Activated T-helper 1 cell treated with anti-CD3 and anti-CD28 coated beads, Interleukin-12 subunit alpha, Interleukin-12 subunit beta, Interleukin-2, Interleukin-4 antibody, amounts not matched to agents 30 ng/mL and 10 ng/mL and 1 ng/mL, durations not matched to agents 14 hours and 24 hours and 36 hours (primary cell): Measurements from ENCODE around the gene HSD11B1L. TPM values are rescaled to one million over a fixed set of nuclear protein-coding genes. Genes with fewer than 3 reads are reported as not detected.

Experiments used
- DNase-seq: peaks from one replicate; pipeline ENCODE4 v3.0.0; 2021; ENCODE audit warnings: low spot score
- H3K27ac Mint-ChIP-seq: one replicate; pipeline ENCODE4 v1.8.0; 2021; ENCODE audit warnings: mild to moderate bottlenecking, mixed read lengths
- H3K27me3 Mint-ChIP-seq: one replicate; pipeline ENCODE4 v1.8.0; 2022; ENCODE audit warnings: mild to moderate bottlenecking, moderate library complexity, mixed read lengths; ENCODE audit not compliant: insufficient read depth
- H3K36me3 Mint-ChIP-seq: one replicate; pipeline ENCODE4 v1.8.0; 2021; ENCODE audit warnings: low read depth, mixed read lengths
- H3K4me1 Mint-ChIP-seq: one replicate; pipeline ENCODE4 v1.8.0; 2021; ENCODE audit warnings: low read depth, mixed read lengths
- H3K4me3 Mint-ChIP-seq: one replicate; pipeline ENCODE4 v1.8.0; 2021; ENCODE audit warnings: mild to moderate bottlenecking, moderate library complexity, mixed read lengths
- H3K9me3 Mint-ChIP-seq: one replicate; pipeline ENCODE4 v1.8.0; 2021; ENCODE audit warnings: mixed read lengths
- intact Hi-C: fragments of 100-400 bp; cut with micrococcal nuclease; formaldehyde crosslinking; loops from one replicate; pipeline ENCODE4 v1.15.1; 2024
- total RNA-seq: library from RNA; stranded (reverse); gene quantifications from 2 replicates; pipeline ENCODE4 v1.2.3, GENCODE V29; 2022

Gene HSD11B1L
- total RNA-seq, 1 donor from 2014 or later = 1.9 TPM

DNA sequence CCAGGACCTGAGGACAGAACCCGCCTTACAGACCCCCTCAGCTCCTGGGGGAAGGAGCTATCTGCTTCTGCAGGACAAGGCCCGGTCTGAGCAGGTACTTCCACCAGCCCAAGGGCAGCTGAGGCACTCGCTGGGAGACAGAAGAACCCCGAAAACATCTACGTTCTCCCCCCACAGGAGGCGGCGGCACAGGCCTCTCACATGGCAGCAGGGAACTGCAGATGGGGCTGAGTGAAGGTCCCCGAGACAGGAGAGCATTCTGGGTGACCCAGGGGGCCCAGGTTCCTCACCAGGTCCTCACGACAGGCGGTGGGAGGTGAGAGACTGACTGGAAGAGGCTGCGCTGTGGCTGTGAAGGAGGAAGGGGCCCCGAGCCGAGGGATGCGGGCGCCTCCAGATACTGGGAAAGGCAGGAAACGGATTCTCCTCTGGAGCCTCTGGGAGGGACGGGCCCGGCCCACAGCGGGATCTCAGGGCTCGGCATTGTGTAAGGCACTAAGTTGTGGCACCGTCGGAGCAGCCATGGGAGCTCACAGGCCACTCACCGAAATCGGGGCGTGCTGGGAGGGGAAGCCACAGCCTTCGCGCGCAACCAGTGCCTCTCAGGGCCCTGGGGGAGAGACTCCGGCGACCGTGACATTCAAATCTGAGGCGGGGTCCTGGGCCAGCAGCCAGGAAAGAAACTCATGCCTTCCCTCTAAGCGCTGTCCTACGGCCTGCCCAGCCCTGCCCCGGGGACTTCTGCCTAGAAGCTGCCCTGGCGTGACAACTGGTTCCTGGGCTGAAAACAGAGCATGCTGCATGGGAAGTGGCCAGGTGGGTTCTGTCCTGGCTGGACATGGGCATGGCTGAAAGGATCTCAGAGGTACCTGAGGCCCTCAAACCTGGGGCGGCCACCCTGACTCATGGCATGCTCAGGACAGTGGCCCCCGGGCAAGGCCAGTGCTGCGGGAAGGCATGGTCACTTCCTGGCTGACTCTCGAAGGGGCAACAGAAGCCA is 23.3 kb downstream of the HSD11B1L start:
- Mint-ChIP-seq H3K4me1 (no peaks in the 10 kb centered on the region), H3K36me3 (peaks cover 29% of the 10 kb centered on the region), H3K27me3 (no peaks in the 10 kb centered on the region), H3K27ac (no peak overlapping the region), H3K4me3 (no peak overlapping the region), H3K9me3 (no peaks in the 10 kb centered on the region)
- no peak for DNase-seq
- intact Hi-C loops = no loop called here

GRCh38 chr19:5705552-5705951 is 24.7 kb downstream of the HSD11B1L start:
- Mint-ChIP-seq H3K27ac (no peak overlapping the region), H3K9me3 (no peaks in the 10 kb centered on the region), H3K27me3 (no peaks in the 10 kb centered on the region), H3K36me3 (peaks cover 25% of the 10 kb centered on the region), H3K4me1 (no peaks in the 10 kb centered on the region), H3K4me3 (no peak overlapping the region)
- intact Hi-C loops = no loop called here
- no peak for DNase-seq

- Mint-ChIP-seq H3K27ac (no peak overlapping the region), H3K9me3 (no peaks in the 10 kb centered on the region), H3K4me3 (no peak overlapping the region), H3K36me3 (peaks cover 16% of the 10 kb centered on the region), H3K27me3 (no peaks in the 10 kb centered on the region), H3K4me1 (no peaks in the 10 kb centered on the region)
- no peak for DNase-seq
- intact Hi-C loops = no loop called here
Observed at GRCh38 chr19:5706876-5707573, 26.2 kb downstream of the HSD11B1L start.

DNA sequence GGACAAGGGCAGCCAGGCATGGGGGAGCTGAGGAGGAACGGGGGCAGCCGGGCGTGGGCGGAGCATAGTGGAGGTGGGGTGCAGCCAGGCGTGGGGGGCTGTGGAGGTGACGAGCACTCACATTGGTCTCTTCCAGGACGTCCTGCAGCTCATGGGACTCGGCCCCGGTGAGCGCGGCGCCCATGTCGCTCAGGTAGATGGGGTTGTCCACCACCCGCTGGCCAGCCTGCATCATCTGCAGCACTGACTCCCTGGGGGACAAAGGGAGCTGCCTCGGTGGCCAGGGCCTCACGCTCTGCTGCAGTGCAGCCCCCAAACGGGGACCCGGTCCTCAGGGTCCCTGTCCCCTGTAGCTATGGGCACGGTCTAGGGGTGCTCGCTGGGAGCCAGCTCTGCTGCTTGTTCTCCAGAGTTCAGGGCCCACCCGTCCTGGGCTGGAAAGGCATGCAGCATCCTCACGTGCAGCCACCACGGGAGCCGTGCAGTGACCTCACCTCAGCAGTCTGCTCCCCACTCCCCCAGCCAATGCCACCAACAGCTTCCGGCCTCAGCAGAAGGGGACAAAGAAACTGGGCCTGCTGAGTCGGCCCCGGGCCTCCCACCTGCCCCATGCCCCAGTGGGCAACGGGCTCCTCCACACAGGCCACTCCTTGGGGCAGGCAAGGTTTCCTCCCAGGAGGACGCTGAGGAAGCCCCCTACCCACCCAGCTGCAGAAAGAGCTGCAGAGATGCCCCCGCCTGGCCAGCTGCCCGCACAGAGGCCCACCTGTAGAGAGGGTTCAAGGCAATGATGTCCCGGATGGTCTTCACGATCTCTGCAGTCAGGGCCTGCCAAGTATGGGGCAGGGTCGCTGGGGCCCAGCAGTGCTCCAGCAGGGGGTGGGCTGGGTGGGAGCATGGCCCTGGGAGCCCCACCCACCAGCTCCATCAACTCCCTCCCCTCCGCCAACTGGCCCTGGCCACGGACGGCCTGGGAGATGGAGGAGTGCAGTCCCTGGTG is 27.0 kb downstream of the HSD11B1L start:
- Mint-ChIP-seq H3K4me1 (no peaks in the 10 kb centered on the region), H3K9me3 (no peaks in the 10 kb centered on the region), H3K27me3 (no peaks in the 10 kb centered on the region), H3K36me3 (peaks cover 20% of the 10 kb centered on the region), H3K4me3 (no peak overlapping the region), H3K27ac (no peak overlapping the region)
- no peak for DNase-seq
- intact Hi-C loops = no loop called here

GRCh38 chr19:5711025-5711424 is 30.2 kb downstream of the HSD11B1L start:
- H3K9me3 Mint-ChIP-seq = no peaks in the 10 kb centered on the region
- no peak overlapping the region for H3K27ac Mint-ChIP-seq
- H3K4me3 Mint-ChIP-seq = no peak overlapping the region
- no peak for DNase-seq
- no peaks in the 10 kb centered on the region for H3K27me3 Mint-ChIP-seq
- peaks cover 26% of the 10 kb centered on the region for H3K36me3 Mint-ChIP-seq
- intact Hi-C loops = no loop called here
- peaks cover 4% of the 10 kb centered on the region for H3K4me1 Mint-ChIP-seq

GRCh38 chr19:5711713-5712161 is 30.9 kb downstream of the HSD11B1L start:
- intact Hi-C loops = no loop called here
- Mint-ChIP-seq H3K36me3 (peaks cover 26% of the 10 kb centered on the region), H3K9me3 (no peaks in the 10 kb centered on the region), H3K27me3 (no peaks in the 10 kb centered on the region), H3K4me3 (no peak overlapping the region), H3K4me1 (peaks cover 4% of the 10 kb centered on the region), H3K27ac (no peak overlapping the region)
- no peak for DNase-seq

GRCh38 chr19:5713228-5713627 is 32.4 kb downstream of the HSD11B1L start:
- Mint-ChIP-seq H3K27me3 (no peaks in the 10 kb centered on the region), H3K27ac (no peak overlapping the region), H3K9me3 (no peaks in the 10 kb centered on the region), H3K4me3 (no peak overlapping the region), H3K4me1 (peaks cover 17% of the 10 kb centered on the region), H3K36me3 (peaks cover 29% of the 10 kb centered on the region)
- DNase-seq = no peak
- intact Hi-C loops = no loop called here

DNA sequence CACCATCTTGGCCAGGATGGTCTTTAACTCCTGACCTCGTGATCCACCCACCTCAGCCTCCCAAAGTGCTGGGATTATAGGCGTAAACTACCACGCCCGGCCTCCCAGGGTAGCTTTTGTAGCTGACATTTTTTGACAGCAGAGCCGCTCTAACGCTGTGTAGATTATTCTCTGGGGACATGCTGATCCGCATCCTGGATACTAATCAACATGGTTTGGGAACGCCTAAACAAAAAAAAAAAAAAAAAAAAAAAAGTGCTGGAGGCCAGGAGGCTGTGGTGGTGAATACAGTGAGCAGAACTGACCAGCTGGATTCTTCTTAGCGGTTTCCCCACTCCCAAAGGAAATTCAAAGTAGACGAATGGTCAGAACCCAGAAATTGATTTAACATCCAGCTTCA is 34.0 kb downstream of the HSD11B1L start:
- no peak overlapping the region for H3K4me3 Mint-ChIP-seq
- DNase-seq = no peak
- H3K27me3 Mint-ChIP-seq = peaks cover 2% of the 10 kb centered on the region
- peaks cover 35% of the 10 kb centered on the region for H3K36me3 Mint-ChIP-seq
- intact Hi-C loops = no loop called here
- no peaks in the 10 kb centered on the region for H3K9me3 Mint-ChIP-seq
- H3K4me1 Mint-ChIP-seq = peaks cover 25% of the 10 kb centered on the region
- no peak overlapping the region for H3K27ac Mint-ChIP-seq

DNA sequence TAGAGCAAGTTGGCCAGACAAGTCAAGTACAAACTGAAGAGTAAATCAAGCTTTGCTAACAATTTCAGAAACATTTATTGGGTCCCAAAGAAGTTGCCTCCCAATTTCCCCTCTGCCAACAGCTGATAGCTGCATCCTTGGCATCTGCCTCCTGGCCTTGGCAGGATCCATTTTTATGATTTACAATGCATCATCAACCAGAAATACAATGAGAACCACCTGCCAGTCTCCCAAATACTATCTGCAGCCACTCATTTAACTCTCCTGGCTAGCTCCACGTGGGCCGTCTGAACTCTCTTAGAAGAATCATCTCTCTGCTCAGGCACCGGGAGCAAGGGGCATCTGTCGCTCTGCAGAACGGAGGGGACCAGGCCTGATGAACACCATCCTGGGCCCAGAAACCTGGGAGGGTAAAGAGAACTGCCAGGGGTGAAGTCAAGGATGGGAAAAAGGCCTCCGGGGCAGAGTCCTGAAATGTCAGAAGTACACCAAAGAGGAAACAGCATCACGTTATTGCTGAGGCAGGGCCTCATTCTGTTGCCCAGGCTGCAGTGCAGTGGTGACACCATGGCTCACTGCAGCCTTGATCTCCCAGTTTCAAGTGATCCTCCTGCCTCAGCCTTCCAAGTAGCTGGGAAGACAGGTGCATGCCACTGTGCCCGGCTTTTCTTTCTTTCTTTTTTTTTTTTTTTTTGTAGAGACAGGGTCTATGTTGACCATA is 36.5 kb downstream of the HSD11B1L start:
- H3K27ac Mint-ChIP-seq = peak overlapping the region; percentile 96
- intact Hi-C loops = no loop called here
- no peaks in the 10 kb centered on the region for H3K9me3 Mint-ChIP-seq
- H3K4me3 Mint-ChIP-seq = peak overlapping the region; percentile 98
- peaks cover 2% of the 10 kb centered on the region for H3K27me3 Mint-ChIP-seq
- peaks cover 29% of the 10 kb centered on the region for H3K36me3 Mint-ChIP-seq
- H3K4me1 Mint-ChIP-seq = peaks cover 25% of the 10 kb centered on the region
- DNase-seq = no peak

DNA sequence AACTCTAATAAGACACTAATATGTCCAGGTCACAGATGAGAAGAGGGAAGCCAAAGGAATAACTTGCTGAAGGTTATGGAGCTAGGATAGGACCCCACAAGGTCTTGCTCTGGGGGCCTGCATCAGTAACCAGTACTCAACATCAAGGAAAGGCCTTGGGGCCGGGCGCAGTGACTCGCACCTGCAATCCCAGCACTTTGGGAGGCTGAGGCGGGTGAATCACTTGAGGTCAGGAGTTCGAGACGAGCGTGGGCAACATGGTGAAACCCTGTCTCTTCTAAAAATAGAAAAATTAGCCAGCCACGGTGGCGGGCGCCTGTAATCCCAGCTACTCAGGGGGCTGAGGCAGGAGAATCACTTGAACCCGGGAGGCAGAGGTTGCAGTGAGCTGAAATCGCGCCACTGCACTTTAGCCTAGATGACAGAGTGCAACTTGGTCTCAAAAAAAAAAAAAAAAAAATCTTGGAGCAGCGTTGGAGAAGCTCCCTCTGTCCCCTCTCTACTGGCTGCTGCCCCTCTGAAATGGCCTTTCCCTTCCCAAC is 37.3 kb downstream of the HSD11B1L start:
- H3K27me3 Mint-ChIP-seq = peaks cover 2% of the 10 kb centered on the region
- no peaks in the 10 kb centered on the region for H3K9me3 Mint-ChIP-seq
- DNase-seq = no peak
- peaks cover 26% of the 10 kb centered on the region for H3K36me3 Mint-ChIP-seq
- intact Hi-C loops = no loop called here
- H3K27ac Mint-ChIP-seq = peak overlapping the region; percentile 96
- H3K4me3 Mint-ChIP-seq = peak overlapping the region; percentile 98
- H3K4me1 Mint-ChIP-seq = peaks cover 25% of the 10 kb centered on the region

DNA sequence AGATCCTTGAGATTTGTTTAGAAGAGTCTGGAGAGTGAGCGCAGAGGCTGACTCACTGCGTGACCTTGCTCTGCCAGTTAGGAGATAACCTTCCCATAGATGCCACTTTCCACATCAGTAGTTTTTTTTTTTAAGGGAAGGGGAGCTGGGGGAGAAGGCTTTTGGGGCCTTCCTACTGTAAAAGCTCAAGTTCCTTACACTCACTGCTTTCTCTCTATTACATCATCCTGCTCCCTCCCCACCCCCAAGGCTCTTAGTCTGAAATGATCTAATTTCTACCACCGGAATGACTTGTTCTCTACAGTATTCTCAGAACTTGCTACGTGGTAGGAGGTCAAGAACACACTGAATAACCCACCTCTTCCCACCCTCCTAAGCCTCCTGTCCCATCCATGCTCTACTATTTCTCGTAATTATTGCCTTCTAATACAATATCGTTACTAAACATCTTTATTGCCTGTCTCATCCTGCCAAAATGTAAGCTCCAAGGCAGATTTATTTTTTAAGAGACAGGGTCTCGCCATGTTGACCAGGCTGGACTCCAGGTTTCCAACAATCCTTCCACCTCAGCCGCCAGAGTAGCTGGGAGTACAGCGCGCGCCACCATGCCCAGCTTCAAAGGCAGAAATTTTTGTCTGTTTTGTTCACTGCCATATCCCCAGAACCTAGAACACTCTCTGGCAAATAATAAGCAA is 37.9 kb downstream of the HSD11B1L start:
- H3K27me3 Mint-ChIP-seq = peaks cover 3% of the 10 kb centered on the region
- H3K4me1 Mint-ChIP-seq = peaks cover 25% of the 10 kb centered on the region
- peaks cover 22% of the 10 kb centered on the region for H3K36me3 Mint-ChIP-seq
- H3K4me3 Mint-ChIP-seq = peak overlapping the region; percentile 98
- peak overlapping the region; percentile 96 for H3K27ac Mint-ChIP-seq
- peak; percentile 48 for DNase-seq
- intact Hi-C loops = no loop called here
- no peaks in the 10 kb centered on the region for H3K9me3 Mint-ChIP-seq
